Activated T-cell treated with anti-CD3 and anti-CD28 coated beads for 48 hours (primary cell): Measurements from ENCODE around the gene TCF15.

Experiments
- DNase-seq: peaks from one replicate; pipeline ENCODE4 v3.0.0-alpha.2; 2020; ENCODE audit warnings: low read depth

TCF15 gene

GRCh38 chr20:610130-611046, at the start of gene TCF15:
Gene TCF15 (minus strand): TSS chr20:610309. CDS start chr20:610237, 72 bp downstream.
- peak; percentile 36 for DNase-seq

GRCh38 chr20:658731-659291, 48.7 kb upstream of the TCF15 start:
- DNase-seq: no peak

GRCh38 chr20:658202-658601, 48.1 kb upstream of the TCF15 start:
- DNase-seq: no peak

GRCh38 chr20:655726-656624, 45.9 kb upstream of the TCF15 start:
- DNase-seq: no peak

GRCh38 chr20:654417-654750, 44.3 kb upstream of the TCF15 start:
- no peak for DNase-seq

- no peak for DNase-seq
Observed at GRCh38 chr20:653590-654416, 43.7 kb upstream of the TCF15 start.

- peak; percentile 86 for DNase-seq
Observed at GRCh38 chr20:653110-653589, 43.0 kb upstream of the TCF15 start, which contains the start of gene SRXN1. Gene SRXN1 (minus strand): TSS chr20:653200. CDS start chr20:653185, 15 bp downstream.

GRCh38 chr20:652615-653109, 42.6 kb upstream of the TCF15 start:
- DNase-seq: no peak

- no peak for DNase-seq
Observed at GRCh38 chr20:651713-652614, 41.9 kb upstream of the TCF15 start.

GRCh38 chr20:650954-651353, 40.8 kb upstream of the TCF15 start:
- DNase-seq: no peak

GRCh38 chr20:650281-650680, 40.2 kb upstream of the TCF15 start:
- no peak for DNase-seq

- DNase-seq: no peak
Observed at GRCh38 chr20:647479-648019, 37.4 kb upstream of the TCF15 start.

- DNase-seq: no peak
Observed at GRCh38 chr20:646868-647233, 36.7 kb upstream of the TCF15 start.

- DNase-seq: no peak
Observed at GRCh38 chr20:646107-646867, 36.2 kb upstream of the TCF15 start.

GRCh38 chr20:645318-646106, 35.4 kb upstream of the TCF15 start:
- DNase-seq: peak; percentile 72

- no peak for DNase-seq
Observed at GRCh38 chr20:644692-645317, 34.7 kb upstream of the TCF15 start.

- no peak for DNase-seq
Observed at GRCh38 chr20:642398-643174, 32.5 kb upstream of the TCF15 start.
